Stomach (tissue), 4 donors: ENCODE results near the gene CHCHD1.

Experiments
- POLR2A ChIP-seq, 4 donors: fragments of 450-650 bp; IDR thresholded peaks; one replicate each; pipeline ENCODE4 v1.6.1; 2016; ENCODE audit warnings: antibody characterized with exemption in 4 of 4, control low read depth in 2 of 4, mild to moderate bottlenecking in 1 of 4, moderate library complexity in 1 of 4
- POLR2AphosphoS5 ChIP-seq, 3 donors: sonication (generic); formaldehyde crosslinking; IDR thresholded peaks; one replicate each; pipeline ENCODE4 v1.6.1; 2016; ENCODE audit warnings: antibody characterized with exemption in 3 of 3
- TF ChIP-seq, protein P1 (sequence below), 7 experiments: fragments of 450-650 bp in 4 of 7; fragments of 200-600 bp in 3 of 7; sonication (generic) in 3 of 7; IDR thresholded peaks; one replicate each; pipeline ENCODE4 v1.5.1; 2016 to 2019; ENCODE audit warnings: antibody characterized with exemption in 7 of 7, control low read depth in 2 of 7, mild to moderate bottlenecking in 1 of 7

- TF ChIP-seq POLR2A (IDR thresholded peaks at IDR 0.05) (no peak), POLR2AphosphoS5 (IDR thresholded peaks at IDR 0.05) (no peak)
- TF ChIP-seq, protein P1, sequence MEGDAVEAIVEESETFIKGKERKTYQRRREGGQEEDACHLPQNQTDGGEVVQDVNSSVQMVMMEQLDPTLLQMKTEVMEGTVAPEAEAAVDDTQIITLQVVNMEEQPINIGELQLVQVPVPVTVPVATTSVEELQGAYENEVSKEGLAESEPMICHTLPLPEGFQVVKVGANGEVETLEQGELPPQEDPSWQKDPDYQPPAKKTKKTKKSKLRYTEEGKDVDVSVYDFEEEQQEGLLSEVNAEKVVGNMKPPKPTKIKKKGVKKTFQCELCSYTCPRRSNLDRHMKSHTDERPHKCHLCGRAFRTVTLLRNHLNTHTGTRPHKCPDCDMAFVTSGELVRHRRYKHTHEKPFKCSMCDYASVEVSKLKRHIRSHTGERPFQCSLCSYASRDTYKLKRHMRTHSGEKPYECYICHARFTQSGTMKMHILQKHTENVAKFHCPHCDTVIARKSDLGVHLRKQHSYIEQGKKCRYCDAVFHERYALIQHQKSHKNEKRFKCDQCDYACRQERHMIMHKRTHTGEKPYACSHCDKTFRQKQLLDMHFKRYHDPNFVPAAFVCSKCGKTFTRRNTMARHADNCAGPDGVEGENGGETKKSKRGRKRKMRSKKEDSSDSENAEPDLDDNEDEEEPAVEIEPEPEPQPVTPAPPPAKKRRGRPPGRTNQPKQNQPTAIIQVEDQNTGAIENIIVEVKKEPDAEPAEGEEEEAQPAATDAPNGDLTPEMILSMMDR (IDR thresholded peaks at IDR 0.05), result no peak
These were observed 16.8 kb upstream of the CHCHD1 start for GRCh38 chr10:73765066-73765465.
